B cell (primary cell): Measurements from ENCODE around the gene CROCC.

ENCODE experiments used
- EZH2 ChIP-seq: IDR thresholded peaks from 2 replicates; pipeline ENCODE4 v1.6.1; 2012; ENCODE audit warnings: borderline replicate concordance, low read depth, mild to moderate bottlenecking, moderate library complexity, low read length; ENCODE audit not compliant: insufficient read depth, poor library complexity, severe bottlenecking
- TF ChIP-seq, protein P1 (sequence below): fragments of 200-600 bp; IDR thresholded peaks from one replicate; pipeline ENCODE4 v1.8.0; 2022; ENCODE audit warnings: antibody characterized with exemption, mild to moderate bottlenecking

DNA sequence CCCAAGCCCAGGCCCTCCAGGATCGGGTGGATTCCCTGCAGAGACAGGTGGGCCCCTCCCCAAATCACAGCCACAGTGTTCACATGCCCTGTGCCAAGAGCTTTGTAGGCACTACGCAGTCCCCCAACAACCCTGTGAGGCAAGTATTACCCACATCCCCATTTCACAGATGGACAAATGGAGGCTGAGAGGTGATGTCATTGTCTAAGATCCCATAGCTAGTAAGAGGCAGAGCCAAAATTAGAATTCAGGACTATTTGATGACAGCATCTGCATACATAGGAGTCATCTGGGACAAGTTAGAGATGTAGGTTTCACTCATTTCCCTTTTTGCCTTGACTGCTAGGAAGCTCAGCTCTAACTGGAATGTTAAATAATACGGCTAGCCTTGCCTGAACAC is 46.6 kb downstream of the CROCC start:
- TF ChIP-seq EZH2, result no peak
- TF ChIP-seq, protein P1, sequence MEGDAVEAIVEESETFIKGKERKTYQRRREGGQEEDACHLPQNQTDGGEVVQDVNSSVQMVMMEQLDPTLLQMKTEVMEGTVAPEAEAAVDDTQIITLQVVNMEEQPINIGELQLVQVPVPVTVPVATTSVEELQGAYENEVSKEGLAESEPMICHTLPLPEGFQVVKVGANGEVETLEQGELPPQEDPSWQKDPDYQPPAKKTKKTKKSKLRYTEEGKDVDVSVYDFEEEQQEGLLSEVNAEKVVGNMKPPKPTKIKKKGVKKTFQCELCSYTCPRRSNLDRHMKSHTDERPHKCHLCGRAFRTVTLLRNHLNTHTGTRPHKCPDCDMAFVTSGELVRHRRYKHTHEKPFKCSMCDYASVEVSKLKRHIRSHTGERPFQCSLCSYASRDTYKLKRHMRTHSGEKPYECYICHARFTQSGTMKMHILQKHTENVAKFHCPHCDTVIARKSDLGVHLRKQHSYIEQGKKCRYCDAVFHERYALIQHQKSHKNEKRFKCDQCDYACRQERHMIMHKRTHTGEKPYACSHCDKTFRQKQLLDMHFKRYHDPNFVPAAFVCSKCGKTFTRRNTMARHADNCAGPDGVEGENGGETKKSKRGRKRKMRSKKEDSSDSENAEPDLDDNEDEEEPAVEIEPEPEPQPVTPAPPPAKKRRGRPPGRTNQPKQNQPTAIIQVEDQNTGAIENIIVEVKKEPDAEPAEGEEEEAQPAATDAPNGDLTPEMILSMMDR, result no peak
